Calu3 (cell line): ENCODE measurements around the gene CCDC175. TPM values are rescaled to one million over a fixed set of nuclear protein-coding genes. Genes with fewer than 3 reads are reported as not detected.

ENCODE experiments used
- BruUV-seq: library from RNA; stranded (reverse); fragments of 400-500 nt; replicated peaks from 2 replicates; lab custom pipeline; 2021; lab: Mats Ljungman, UMichigan
- CTCF ChIA-PET: fragments of 300-600 bp; sonication (Branson Sonifier 250); formaldehyde crosslinking; loops from one replicate; lab custom pipeline; 2022; ENCODE audit warnings: antibody characterized with exemption; lab: Charles Lee
- DNase-seq: peaks from one replicate; pipeline ENCODE4 v3.0.0; 2022
- H3K27ac Mint-ChIP-seq: one replicate; pipeline ENCODE4 v1.8.0; 2022; ENCODE audit warnings: mixed read lengths; ENCODE audit not compliant: unreplicated experiment
- H3K27me3 Mint-ChIP-seq: one replicate; pipeline ENCODE4 v1.8.0; 2022; ENCODE audit warnings: mixed read lengths; ENCODE audit not compliant: unreplicated experiment
- H3K36me3 Mint-ChIP-seq: one replicate; pipeline ENCODE4 v1.8.0; 2022; ENCODE audit warnings: mild to moderate bottlenecking, moderate library complexity, mixed read lengths; ENCODE audit not compliant: insufficient read depth, unreplicated experiment
- H3K4me1 Mint-ChIP-seq: one replicate; pipeline ENCODE4 v1.8.0; 2022; ENCODE audit warnings: mild to moderate bottlenecking, low read depth, mixed read lengths; ENCODE audit not compliant: unreplicated experiment
- H3K4me3 Mint-ChIP-seq: one replicate; pipeline ENCODE4 v1.8.0; 2022; ENCODE audit warnings: mild to moderate bottlenecking, low read depth, moderate library complexity, mixed read lengths; ENCODE audit not compliant: unreplicated experiment
- H3K9me3 Mint-ChIP-seq: one replicate; pipeline ENCODE4 v1.8.0; 2022; ENCODE audit warnings: low read depth, mixed read lengths; ENCODE audit not compliant: unreplicated experiment
- intact Hi-C: fragments of 100-400 bp; cut with micrococcal nuclease; formaldehyde crosslinking; loops from one replicate; pipeline ENCODE4 v1.10.0; 2022; ENCODE audit not compliant: unreplicated experiment
- total RNA-seq: library from RNA; stranded (reverse); gene quantifications from 2 replicates; pipeline ENCODE4 v1.2.3, GENCODE V29; 2022
- TF ChIP-seq, protein P1 (sequence below): fragments of 200-600 bp; IDR thresholded peaks from one replicate; pipeline ENCODE4 v1.8.0; 2022; ENCODE audit warnings: antibody characterized with exemption; ENCODE audit not compliant: unreplicated experiment

CCDC175 gene
- total RNA-seq, 1 experiment from 2014 or later = not detected

DNA sequence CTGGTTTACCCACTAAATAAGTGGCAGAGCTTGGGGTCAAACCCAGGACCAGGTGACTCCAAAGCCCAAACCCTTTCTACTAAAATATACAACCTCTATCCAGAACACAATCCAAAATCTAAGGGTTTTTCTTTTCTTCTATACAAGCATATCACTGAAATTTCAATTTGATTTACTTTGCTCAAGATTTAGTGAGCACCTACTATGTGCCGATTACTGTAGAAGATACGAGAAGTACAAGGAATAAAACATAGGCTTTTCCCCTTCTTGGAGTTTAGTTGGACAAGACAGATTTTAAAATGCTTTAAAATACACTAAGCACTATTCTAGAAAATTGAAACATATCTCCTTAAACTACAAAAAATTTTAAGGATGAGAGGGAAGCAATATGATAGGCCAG lies 95.2 kb downstream of the CCDC175 start:
- H3K36me3 Mint-ChIP-seq = peaks cover 40% of the 10 kb centered on the region
- H3K4me1 Mint-ChIP-seq = peaks cover 27% of the 10 kb centered on the region
- H3K27me3 Mint-ChIP-seq = no peaks in the 10 kb centered on the region
- BruUV-seq = no TSS peak
- H3K27ac Mint-ChIP-seq = no peak overlapping the region
- no peak overlapping the region for H3K4me3 Mint-ChIP-seq
- CTCF ChIA-PET = no interaction called here
- intact Hi-C loops = no loop called here
- no peak for DNase-seq
- TF ChIP-seq, protein P1, sequence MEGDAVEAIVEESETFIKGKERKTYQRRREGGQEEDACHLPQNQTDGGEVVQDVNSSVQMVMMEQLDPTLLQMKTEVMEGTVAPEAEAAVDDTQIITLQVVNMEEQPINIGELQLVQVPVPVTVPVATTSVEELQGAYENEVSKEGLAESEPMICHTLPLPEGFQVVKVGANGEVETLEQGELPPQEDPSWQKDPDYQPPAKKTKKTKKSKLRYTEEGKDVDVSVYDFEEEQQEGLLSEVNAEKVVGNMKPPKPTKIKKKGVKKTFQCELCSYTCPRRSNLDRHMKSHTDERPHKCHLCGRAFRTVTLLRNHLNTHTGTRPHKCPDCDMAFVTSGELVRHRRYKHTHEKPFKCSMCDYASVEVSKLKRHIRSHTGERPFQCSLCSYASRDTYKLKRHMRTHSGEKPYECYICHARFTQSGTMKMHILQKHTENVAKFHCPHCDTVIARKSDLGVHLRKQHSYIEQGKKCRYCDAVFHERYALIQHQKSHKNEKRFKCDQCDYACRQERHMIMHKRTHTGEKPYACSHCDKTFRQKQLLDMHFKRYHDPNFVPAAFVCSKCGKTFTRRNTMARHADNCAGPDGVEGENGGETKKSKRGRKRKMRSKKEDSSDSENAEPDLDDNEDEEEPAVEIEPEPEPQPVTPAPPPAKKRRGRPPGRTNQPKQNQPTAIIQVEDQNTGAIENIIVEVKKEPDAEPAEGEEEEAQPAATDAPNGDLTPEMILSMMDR = no peak
- H3K9me3 Mint-ChIP-seq = no peaks in the 10 kb centered on the region

DNA sequence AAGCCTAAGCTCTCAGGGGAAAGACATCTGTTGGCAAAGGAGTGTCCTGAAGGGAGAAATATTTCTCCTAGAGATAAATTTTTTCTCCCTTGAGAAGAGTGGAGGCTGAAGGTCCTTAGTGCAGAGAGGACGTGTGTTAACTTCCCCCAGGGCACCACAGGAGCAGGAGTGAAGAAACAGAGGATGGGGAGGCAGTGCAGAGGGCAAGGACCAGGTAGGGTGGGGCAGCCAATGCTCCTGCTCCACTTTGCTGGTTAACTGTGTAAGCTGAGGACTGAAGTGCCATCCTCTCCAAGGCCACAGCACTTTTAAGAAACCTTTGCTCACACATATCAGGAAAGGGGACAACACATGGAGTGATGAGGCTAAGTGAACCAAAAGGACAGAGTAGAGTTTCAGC lies 96.4 kb downstream of the CCDC175 start:
- Mint-ChIP-seq H3K36me3 (peaks cover 35% of the 10 kb centered on the region), H3K27ac (no peak overlapping the region), H3K4me1 (peaks cover 27% of the 10 kb centered on the region), H3K9me3 (no peaks in the 10 kb centered on the region), H3K4me3 (no peak overlapping the region), H3K27me3 (no peaks in the 10 kb centered on the region)
- intact Hi-C loops = no loop called here
- TF ChIP-seq, protein P1 = no peak
- DNase-seq = no peak
- CTCF ChIA-PET = no interaction called here
- no TSS peak for BruUV-seq

DNA sequence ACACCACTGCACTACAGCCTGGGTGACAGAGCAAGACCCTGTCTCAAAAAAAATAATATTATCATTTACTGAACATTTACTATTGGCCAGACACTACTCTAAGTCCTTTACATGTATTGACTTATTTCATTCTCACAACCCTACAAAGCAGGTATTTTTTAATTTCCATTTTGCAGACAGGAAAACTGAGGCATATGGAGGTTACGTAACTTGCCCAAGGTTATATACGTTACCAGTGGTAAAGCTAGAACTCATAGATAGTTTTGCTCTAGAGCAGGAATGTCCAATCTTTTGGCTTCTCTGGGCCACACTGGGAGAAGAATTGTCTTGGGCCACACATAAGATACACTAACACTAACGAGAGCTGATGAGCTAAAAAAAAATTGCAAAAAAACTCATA lies 98.1 kb downstream of the CCDC175 start:
- Mint-ChIP-seq H3K36me3 (peaks cover 20% of the 10 kb centered on the region), H3K4me3 (no peak overlapping the region), H3K27ac (no peak overlapping the region), H3K27me3 (no peaks in the 10 kb centered on the region), H3K4me1 (peaks cover 27% of the 10 kb centered on the region), H3K9me3 (no peaks in the 10 kb centered on the region)
- DNase-seq = no peak
- CTCF ChIA-PET = no interaction called here
- intact Hi-C loops = no loop called here
- TF ChIP-seq, protein P1 = no peak
- BruUV-seq = no TSS peak

DNA sequence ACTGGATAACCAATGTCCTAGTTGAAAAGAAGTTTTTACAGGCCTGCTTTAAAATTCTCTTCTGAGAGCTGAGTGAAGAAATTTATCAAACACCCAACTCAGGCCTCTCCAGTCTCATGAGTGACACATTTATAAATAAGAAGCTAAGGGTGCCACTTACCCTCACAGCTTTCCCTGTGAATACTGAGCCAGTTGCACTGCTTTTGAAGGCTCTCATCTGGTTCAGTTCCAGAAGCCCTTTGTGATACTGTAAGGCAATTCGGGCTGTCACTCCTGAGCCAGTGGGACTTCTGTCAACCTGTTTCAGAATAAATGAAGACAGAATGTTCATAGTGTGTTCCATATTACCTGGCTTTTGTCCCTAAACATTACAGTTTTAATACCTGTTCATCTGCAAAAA lies 100.9 kb downstream of the CCDC175 start:
- no TSS peak for BruUV-seq

More for the DNA sequence above, 100.9 kb downstream of the CCDC175 start:
- intact Hi-C loops = no loop called here
- peaks cover 17% of the 10 kb centered on the region for H3K36me3 Mint-ChIP-seq
- no peak overlapping the region for H3K27ac Mint-ChIP-seq
- CTCF ChIA-PET = no interaction called here
- no peak overlapping the region for H3K4me3 Mint-ChIP-seq
- H3K27me3 Mint-ChIP-seq = no peaks in the 10 kb centered on the region
- TF ChIP-seq, protein P1 = no peak
- H3K9me3 Mint-ChIP-seq = no peaks in the 10 kb centered on the region
- peaks cover 10% of the 10 kb centered on the region for H3K4me1 Mint-ChIP-seq
- DNase-seq = no peak
